GM23338 (cell line): ENCODE data around the gene XPR1. TPM values are rescaled to one million over a fixed set of nuclear protein-coding genes. Genes with fewer than 3 reads are reported as not detected.
"Not testable (repeated sequence)": the region's sequence is repeated elsewhere in the genome, so short reads cannot be mapped to it uniquely, and the experiment has no call there.

Experiments
- ATAC-seq: fragments of 200-7000 bp; cut with Tn5 transposase; 3 replicates; pipeline ENCODE4 v1.9.1; 2020
- DNase-seq: peaks from one replicate; pipeline ENCODE4 v3.0.0-alpha.2; 2015; ENCODE audit warnings: low spot score
- H2AFZ ChIP-seq: fragments of 200-600 bp; sonication (generic); 2 replicates; pipeline ENCODE4 v1.8.0; 2016; ENCODE audit warnings: antibody characterized with exemption, mild to moderate bottlenecking, moderate library complexity
- H3F3A ChIP-seq: fragments of 200-600 bp; sonication (generic); replicated peaks from 2 replicates; pipeline ENCODE4 v1.8.0; 2017; ENCODE audit warnings: antibody characterized with exemption, mixed run types, low read depth
- H3K27ac ChIP-seq: fragments of 200-600 bp; sonication (generic); 2 replicates; pipeline ENCODE4 v1.6.1; 2016; ENCODE audit warnings: low read depth
- H3K27me3 ChIP-seq: fragments of 200-600 bp; sonication (generic); 2 replicates; pipeline ENCODE4 v1.8.0; 2016; ENCODE audit warnings: mild to moderate bottlenecking, mixed run types, moderate library complexity; ENCODE audit not compliant: insufficient read depth
- H3K36me3 ChIP-seq: fragments of 200-600 bp; sonication (generic); 2 replicates; pipeline ENCODE4 v1.8.0; 2016; ENCODE audit warnings: mild to moderate bottlenecking; ENCODE audit not compliant: insufficient read depth
- H3K4me1 ChIP-seq: fragments of 200-600 bp; sonication (generic); 2 replicates; pipeline ENCODE4 v1.8.0; 2016; ENCODE audit warnings: mild to moderate bottlenecking, moderate library complexity; ENCODE audit not compliant: insufficient read depth
- H3K4me2 ChIP-seq: fragments of 200-600 bp; sonication (generic); 2 replicates; pipeline ENCODE4 v1.7.1; 2017; ENCODE audit warnings: mixed run types
- H3K4me3 ChIP-seq: fragments of 200-600 bp; sonication (generic); 2 replicates; pipeline ENCODE4 v1.6.1; 2016; ENCODE audit warnings: mixed run types
- H3K79me2 ChIP-seq: fragments of 200-600 bp; sonication (generic); replicated peaks from 2 replicates; pipeline ENCODE4 v1.8.0; 2017; ENCODE audit warnings: mild to moderate bottlenecking; ENCODE audit not compliant: insufficient read depth
- H3K9me2 ChIP-seq: fragments of 200-600 bp; sonication (generic); 2 replicates; pipeline ENCODE4 v1.8.0; 2017; ENCODE audit not compliant: insufficient read depth
- H4K20me1 ChIP-seq: fragments of 200-600 bp; sonication (generic); replicated peaks from 2 replicates; pipeline ENCODE4 v1.8.0; 2017; ENCODE audit warnings: mild to moderate bottlenecking; ENCODE audit not compliant: insufficient read depth
- H3K27ac Mint-ChIP-seq: 2 replicates; pipeline ENCODE4 v1.8.0; 2020; ENCODE audit warnings: inconsistent platforms, mild to moderate bottlenecking, moderate library complexity, mixed read lengths
- H3K27me3 Mint-ChIP-seq: 3 replicates; pipeline ENCODE4 v1.8.0; 2022; ENCODE audit warnings: low read depth, mild to moderate bottlenecking, moderate library complexity, mixed read lengths, inconsistent platforms; ENCODE audit not compliant: insufficient read depth, poor library complexity
- H3K36me3 Mint-ChIP-seq: 3 replicates; pipeline ENCODE4 v1.8.0; 2021; ENCODE audit warnings: low read depth, mild to moderate bottlenecking, inconsistent platforms, moderate library complexity, mixed read lengths
- H3K4me1 Mint-ChIP-seq: 3 replicates; pipeline ENCODE4 v1.8.0; 2020; ENCODE audit warnings: mild to moderate bottlenecking, inconsistent platforms, mixed read lengths
- H3K4me3 Mint-ChIP-seq: 3 replicates; pipeline ENCODE4 v1.8.0; 2021; ENCODE audit warnings: moderate library complexity, mild to moderate bottlenecking, inconsistent platforms, mixed read lengths
- H3K9me3 Mint-ChIP-seq: 3 replicates; pipeline ENCODE4 v1.8.0; 2020; ENCODE audit warnings: moderate library complexity, mild to moderate bottlenecking, inconsistent platforms, mixed read lengths
- EZH2phosphoT487 ChIP-seq: fragments of 200-600 bp; sonication (generic); IDR thresholded peaks from one replicate; pipeline ENCODE4 v1.8.1; 2018; ENCODE audit warnings: antibody characterized with exemption; ENCODE audit not compliant: unreplicated experiment
- JUNB ChIP-seq: IDR thresholded peaks from one replicate; pipeline ENCODE4 v1.6.1; 2016; ENCODE audit warnings: antibody characterized with exemption; ENCODE audit not compliant: unreplicated experiment
- POLR2AphosphoS5 ChIP-seq: IDR thresholded peaks from 2 replicates; pipeline ENCODE4 v1.6.1; 2016; ENCODE audit warnings: antibody characterized with exemption, low read depth
- STAT1 ChIP-seq: IDR thresholded peaks from one replicate; pipeline ENCODE4 v1.6.1; 2016; ENCODE audit warnings: antibody characterized with exemption; ENCODE audit not compliant: unreplicated experiment
- ZNF114 ChIP-seq: fragments of 250-450 bp; sonication (Bioruptor Pico); IDR thresholded peaks from 2 replicates; pipeline ENCODE4 v1.5.0; 2020; ENCODE audit warnings: mild to moderate bottlenecking, moderate library complexity
- ZNF331 ChIP-seq: fragments of 250-450 bp; sonication (Bioruptor Pico); IDR thresholded peaks from 2 replicates; pipeline ENCODE4 v1.5.0; 2020; ENCODE audit warnings: low read depth, mild to moderate bottlenecking, moderate library complexity
- polyA plus RNA-seq: library from polyadenylated mRNA; unstranded; fragments of >200 nt; fragmentation: Nextera tagmentation; extraction: Ambion mirVana; gene quantifications from 2 replicates; pipeline ENCODE4 v1.2.1, GENCODE V29; 2016
- total RNA-seq: library from RNA; depleted of rRNA; stranded (reverse); fragments of >200 nt; shearing (Covaris generic); gene quantifications from 2 replicates; pipeline ENCODE4 v1.2.3, GENCODE V29; 2014
- TF ChIP-seq, protein P1 (sequence below): fragments of 250-450 bp; sonication (Bioruptor Pico); IDR thresholded peaks from 2 replicates; pipeline ENCODE4 v1.5.0; 2020; ENCODE audit warnings: mild to moderate bottlenecking, moderate library complexity
- TF ChIP-seq, protein P2 (sequence below): IDR thresholded peaks from 2 replicates; pipeline ENCODE4 v1.6.1; 2016; ENCODE audit warnings: antibody characterized with exemption
- TF ChIP-seq, protein P3 (sequence below), 2 experiments: fragments of 200-600 bp in 1 of 2; sonication (generic) in 1 of 2; conservative IDR thresholded peaks; 2 replicates each; pipeline versions ENCODE4 v1.5.1 to v1.6.1; 2016 to 2017; ENCODE audit warnings: antibody characterized with exemption in 2 of 2, low read depth in 2 of 2, mild to moderate bottlenecking in 2 of 2, moderate library complexity in 1 of 2

XPR1 gene
- total and polyA plus RNA-seq, 2 experiments from 2014 or later, result 9.3 to 38.1 TPM

DNA sequence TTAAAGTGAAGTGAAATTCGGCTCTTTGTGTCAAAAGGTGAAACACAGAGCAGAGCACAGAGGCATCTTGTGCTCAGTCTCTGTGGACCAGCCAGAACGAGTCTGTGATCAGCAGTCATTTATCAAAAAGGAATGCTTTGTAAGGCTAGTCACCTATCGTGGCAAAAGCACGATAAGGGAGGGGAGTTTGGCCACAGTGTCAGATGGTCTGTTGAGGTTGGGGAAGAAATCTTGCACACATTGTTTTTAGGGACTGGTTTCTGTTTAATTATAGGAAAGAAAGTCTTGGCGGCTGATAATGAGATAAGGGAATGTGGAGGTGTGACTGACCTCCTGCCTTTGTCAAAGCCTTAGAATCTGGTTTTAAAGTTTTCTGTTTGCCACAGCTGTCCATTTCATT is 222.6 kb downstream of the XPR1 start (continued):
- TF ChIP-seq, protein P1, sequence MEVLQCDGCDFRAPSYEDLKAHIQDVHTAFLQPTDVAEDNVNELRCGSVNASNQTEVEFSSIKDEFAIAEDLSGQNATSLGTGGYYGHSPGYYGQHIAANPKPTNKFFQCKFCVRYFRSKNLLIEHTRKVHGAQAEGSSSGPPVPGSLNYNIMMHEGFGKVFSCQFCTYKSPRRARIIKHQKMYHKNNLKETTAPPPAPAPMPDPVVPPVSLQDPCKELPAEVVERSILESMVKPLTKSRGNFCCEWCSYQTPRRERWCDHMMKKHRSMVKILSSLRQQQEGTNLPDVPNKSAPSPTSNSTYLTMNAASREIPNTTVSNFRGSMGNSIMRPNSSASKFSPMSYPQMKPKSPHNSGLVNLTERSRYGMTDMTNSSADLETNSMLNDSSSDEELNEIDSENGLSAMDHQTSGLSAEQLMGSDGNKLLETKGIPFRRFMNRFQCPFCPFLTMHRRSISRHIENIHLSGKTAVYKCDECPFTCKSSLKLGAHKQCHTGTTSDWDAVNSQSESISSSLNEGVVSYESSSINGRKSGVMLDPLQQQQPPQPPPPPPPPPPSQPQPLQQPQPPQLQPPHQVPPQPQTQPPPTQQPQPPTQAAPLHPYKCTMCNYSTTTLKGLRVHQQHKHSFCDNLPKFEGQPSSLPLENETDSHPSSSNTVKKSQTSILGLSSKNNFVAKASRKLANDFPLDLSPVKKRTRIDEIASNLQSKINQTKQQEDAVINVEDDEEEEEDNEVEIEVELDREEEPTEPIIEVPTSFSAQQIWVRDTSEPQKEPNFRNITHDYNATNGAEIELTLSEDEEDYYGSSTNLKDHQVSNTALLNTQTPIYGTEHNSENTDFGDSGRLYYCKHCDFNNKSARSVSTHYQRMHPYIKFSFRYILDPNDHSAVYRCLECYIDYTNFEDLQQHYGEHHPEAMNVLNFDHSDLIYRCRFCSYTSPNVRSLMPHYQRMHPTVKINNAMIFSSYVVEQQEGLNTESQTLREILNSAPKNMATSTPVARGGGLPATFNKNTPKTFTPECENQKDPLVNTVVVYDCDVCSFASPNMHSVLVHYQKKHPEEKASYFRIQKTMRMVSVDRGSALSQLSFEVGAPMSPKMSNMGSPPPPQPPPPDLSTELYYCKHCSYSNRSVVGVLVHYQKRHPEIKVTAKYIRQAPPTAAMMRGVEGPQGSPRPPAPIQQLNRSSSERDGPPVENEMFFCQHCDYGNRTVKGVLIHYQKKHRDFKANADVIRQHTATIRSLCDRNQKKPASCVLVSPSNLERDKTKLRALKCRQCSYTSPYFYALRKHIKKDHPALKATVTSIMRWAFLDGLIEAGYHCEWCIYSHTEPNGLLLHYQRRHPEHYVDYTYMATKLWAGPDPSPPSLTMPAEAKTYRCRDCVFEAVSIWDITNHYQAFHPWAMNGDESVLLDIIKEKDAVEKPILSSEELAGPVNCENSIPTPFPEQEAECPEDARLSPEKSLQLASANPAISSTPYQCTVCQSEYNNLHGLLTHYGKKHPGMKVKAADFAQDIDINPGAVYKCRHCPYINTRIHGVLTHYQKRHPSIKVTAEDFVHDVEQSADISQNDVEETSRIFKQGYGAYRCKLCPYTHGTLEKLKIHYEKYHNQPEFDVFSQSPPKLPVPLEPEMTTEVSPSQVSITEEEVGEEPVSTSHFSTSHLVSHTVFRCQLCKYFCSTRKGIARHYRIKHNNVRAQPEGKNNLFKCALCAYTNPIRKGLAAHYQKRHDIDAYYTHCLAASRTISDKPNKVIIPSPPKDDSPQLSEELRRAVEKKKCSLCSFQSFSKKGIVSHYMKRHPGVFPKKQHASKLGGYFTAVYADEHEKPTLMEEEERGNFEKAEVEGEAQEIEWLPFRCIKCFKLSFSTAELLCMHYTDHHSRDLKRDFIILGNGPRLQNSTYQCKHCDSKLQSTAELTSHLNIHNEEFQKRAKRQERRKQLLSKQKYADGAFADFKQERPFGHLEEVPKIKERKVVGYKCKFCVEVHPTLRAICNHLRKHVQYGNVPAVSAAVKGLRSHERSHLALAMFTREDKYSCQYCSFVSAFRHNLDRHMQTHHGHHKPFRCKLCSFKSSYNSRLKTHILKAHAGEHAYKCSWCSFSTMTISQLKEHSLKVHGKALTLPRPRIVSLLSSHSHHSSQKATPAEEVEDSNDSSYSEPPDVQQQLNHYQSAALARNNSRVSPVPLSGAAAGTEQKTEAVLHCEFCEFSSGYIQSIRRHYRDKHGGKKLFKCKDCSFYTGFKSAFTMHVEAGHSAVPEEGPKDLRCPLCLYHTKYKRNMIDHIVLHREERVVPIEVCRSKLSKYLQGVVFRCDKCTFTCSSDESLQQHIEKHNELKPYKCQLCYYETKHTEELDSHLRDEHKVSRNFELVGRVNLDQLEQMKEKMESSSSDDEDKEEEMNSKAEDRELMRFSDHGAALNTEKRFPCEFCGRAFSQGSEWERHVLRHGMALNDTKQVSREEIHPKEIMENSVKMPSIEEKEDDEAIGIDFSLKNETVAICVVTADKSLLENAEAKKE (CRISPR knock-in tag), result no peak
- TF ChIP-seq, protein P2, sequence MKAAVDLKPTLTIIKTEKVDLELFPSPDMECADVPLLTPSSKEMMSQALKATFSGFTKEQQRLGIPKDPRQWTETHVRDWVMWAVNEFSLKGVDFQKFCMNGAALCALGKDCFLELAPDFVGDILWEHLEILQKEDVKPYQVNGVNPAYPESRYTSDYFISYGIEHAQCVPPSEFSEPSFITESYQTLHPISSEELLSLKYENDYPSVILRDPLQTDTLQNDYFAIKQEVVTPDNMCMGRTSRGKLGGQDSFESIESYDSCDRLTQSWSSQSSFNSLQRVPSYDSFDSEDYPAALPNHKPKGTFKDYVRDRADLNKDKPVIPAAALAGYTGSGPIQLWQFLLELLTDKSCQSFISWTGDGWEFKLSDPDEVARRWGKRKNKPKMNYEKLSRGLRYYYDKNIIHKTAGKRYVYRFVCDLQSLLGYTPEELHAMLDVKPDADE, result no peak
- no peak for TF ChIP-seq JUNB
- no peak for TF ChIP-seq ZNF114 (CRISPR knock-in tag)
- TF ChIP-seq EZH2phosphoT487, result no peak
- TF ChIP-seq, protein P3, sequence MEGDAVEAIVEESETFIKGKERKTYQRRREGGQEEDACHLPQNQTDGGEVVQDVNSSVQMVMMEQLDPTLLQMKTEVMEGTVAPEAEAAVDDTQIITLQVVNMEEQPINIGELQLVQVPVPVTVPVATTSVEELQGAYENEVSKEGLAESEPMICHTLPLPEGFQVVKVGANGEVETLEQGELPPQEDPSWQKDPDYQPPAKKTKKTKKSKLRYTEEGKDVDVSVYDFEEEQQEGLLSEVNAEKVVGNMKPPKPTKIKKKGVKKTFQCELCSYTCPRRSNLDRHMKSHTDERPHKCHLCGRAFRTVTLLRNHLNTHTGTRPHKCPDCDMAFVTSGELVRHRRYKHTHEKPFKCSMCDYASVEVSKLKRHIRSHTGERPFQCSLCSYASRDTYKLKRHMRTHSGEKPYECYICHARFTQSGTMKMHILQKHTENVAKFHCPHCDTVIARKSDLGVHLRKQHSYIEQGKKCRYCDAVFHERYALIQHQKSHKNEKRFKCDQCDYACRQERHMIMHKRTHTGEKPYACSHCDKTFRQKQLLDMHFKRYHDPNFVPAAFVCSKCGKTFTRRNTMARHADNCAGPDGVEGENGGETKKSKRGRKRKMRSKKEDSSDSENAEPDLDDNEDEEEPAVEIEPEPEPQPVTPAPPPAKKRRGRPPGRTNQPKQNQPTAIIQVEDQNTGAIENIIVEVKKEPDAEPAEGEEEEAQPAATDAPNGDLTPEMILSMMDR (conservative IDR thresholded peaks at IDR 0.05; ENCODE audit: low read depth in 2 of 2), result no peak
- no peak for TF ChIP-seq ZNF331
- TF ChIP-seq POLR2AphosphoS5, result no peak
- TF ChIP-seq STAT1, result no peak

DNA sequence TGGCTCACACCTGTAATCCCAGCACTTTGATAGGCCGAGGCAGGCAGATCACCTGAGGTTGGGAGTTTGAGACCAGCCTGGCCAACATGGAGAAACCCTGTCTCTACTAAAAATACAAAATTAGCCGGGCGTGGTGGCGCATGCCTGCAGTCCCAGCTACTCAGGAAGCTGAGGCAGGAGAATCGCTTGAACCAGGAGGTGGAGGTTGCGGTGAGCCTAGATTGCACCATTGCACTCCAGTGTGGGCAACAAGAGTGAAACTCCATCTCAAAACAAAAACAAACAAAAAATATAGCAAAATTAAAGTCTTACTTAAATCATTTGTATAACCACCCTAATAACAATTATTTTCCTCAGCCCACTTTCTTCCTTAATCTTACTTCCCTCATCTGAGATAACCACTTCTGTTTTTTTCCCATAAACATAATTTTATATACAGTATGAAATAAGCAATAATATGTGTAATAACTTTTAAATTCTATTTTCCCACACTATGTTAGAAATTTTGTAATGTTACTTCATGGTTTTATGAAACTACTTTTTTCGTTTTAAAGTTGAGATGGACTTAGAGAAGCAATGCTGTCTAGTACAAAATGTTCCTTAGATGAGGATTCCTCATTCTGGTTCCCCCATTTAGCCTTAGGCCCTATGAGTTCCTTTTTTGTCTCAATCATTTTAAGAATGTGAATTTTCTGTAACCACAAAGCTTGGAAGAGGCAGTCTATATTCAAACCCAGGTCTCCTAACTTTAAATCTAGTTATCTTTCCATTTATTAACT is 226.3 kb downstream of the XPR1 start:
- H3K9me2 ChIP-seq, DNase-seq, H3K27me3 ChIP-seq, H3K27ac ChIP-seq, H3K4me3 ChIP-seq, H3K27me3 Mint-ChIP-seq, H3K4me3 Mint-ChIP-seq, H3K9me3 Mint-ChIP-seq, H3K79me2 ChIP-seq, ATAC-seq, H3K27ac Mint-ChIP-seq, H2AFZ ChIP-seq, H3K4me2 ChIP-seq, H3K36me3 ChIP-seq, H3F3A ChIP-seq, H4K20me1 ChIP-seq, H3K36me3 Mint-ChIP-seq: not testable (repeated sequence)
- H3K4me1 Mint-ChIP-seq, result peaks cover 30% of the 10 kb centered on the region
- peaks cover 22% of the 10 kb centered on the region; the same call in 1 of the 2 replicates for H3K4me1 ChIP-seq
